ENCODE data around the gene HNRNPA2B1. TPM values are rescaled to one million over a fixed set of nuclear protein-coding genes. Genes with fewer than 3 reads are reported as not detected.

Gene HNRNPA2B1
- total and polyA plus RNA-seq, 2 of the 4 experiments (the other 2 are of a cell fraction) = 49.3 to 515 TPM

GRCh38 chr7:26199301-26200037 is 1.1 kb downstream of the HNRNPA2B1 start:
- peak overlapping the region; percentile 85 for H3K4me2 ChIP-seq (ENCODE audit: low read depth, low read length)
- H3K9ac ChIP-seq (ENCODE audit: low read depth, low read length) = peak overlapping the region; percentile 97
- H2AK9ac ChIP-seq (replicated peaks; ENCODE audit: low read depth, low read length, poor library complexity) = peak overlapping the region; percentile 75
- POLR2A ChIA-PET (ENCODE audit: unreplicated experiment) = interaction anchor here (0.7 to 0.9 kb wide), 2 partner anchors 11 to 190 kb away, joined by 3 read pairs; no protein-coding TSS in a partner anchor
- peak overlapping the region; percentile 29; the same call in 1 of the 2 replicates for H2AK5ac ChIP-seq (ENCODE audit: low read depth, low read length)
- no peaks in the 10 kb centered on the region for H3K9me3 ChIP-seq (ENCODE audit: control insufficient read depth, insufficient read depth, low read length)
- H3K27me3 ChIP-seq (ENCODE audit: control insufficient read depth, insufficient read depth, low read length) = no peaks in the 10 kb centered on the region
- H3K56ac ChIP-seq (ENCODE audit: extremely low read depth, insufficient read depth, low read length) = peak overlapping the region; percentile 98
- no peak overlapping the region for H2AFZ ChIP-seq (replicated peaks; ENCODE audit: low read length, poor library complexity)
- peaks cover 22% of the 10 kb centered on the region for H3K36me3 ChIP-seq (ENCODE audit: control insufficient read depth, insufficient read depth, low read length)
- TSS peak; percentile 24 for BruUV-seq (replicated peaks)
- no peak overlapping the region for H2BK20ac ChIP-seq (ENCODE audit: low read depth, low read length)
- in situ Hi-C loops (cut with MboI; ENCODE audit: low sequenced_read_pairs) (loop anchor here (10.0 to 25.0 kb wide), 5 partner anchors 345 to 945 kb away; partner anchors contain the start of genes HOXA2, HOXA5, HOXA6 and SKAP2), intact Hi-C loops (cut with micrococcal nuclease) (loop anchor here (2.0 to 10.0 kb wide), 8 partner anchors 158 to 1968 kb away; no protein-coding TSS in a partner anchor), dilution Hi-C loops (cut with HindIII; ENCODE audit: low sequenced_read_pairs, unreplicated experiment) (no loop called here)
- H4K8ac ChIP-seq (ENCODE audit: low read depth in 2 of 2, low read length in 2 of 2) = peak overlapping the region; percentile 52 to 90
- H2BK15ac ChIP-seq (ENCODE audit: low read depth, low read length) = no peak overlapping the region
- H3K4ac ChIP-seq (ENCODE audit: low read depth, low read length) = peak overlapping the region; percentile 98
- H3K4me3 ChIP-seq (ENCODE audit: insufficient read depth, low read depth, low read length) = peak overlapping the region; percentile 81
- CTCF ChIA-PET = interaction anchor here (2.1 to 2.7 kb wide), 2 partner anchors 10 to 108 kb away, joined by 7 to 10 read pairs; no protein-coding TSS in a partner anchor
- 0% methylated on average over 6 of the region's 36 CpGs; no CpG with 5 or more reads in 1 of the 2 experiments for WGBS, 2 experiments (ENCODE audit: extremely low coverage in 2 of 2, insufficient read length in 1 of 2)
- no peak overlapping the region for H2BK120ac ChIP-seq (ENCODE audit: low read depth, low read length)
- peak overlapping the region; percentile 93 for H2BK5ac ChIP-seq (ENCODE audit: low read depth, low read length, poor library complexity, severe bottlenecking)
- 0 out of 4 replicates have a peak, but pooled peaks cover under 1 to 3% of the 10 kb centered on the region in 2 experiments for H3K79me1 ChIP-seq (ENCODE audit: low read depth in 1 of 2, low read length in 2 of 2)
- H3K23ac ChIP-seq (ENCODE audit: low read depth, low read length) = peak overlapping the region; percentile 84
- peaks cover 81% of the 10 kb centered on the region for H4K20me1 ChIP-seq (ENCODE audit: insufficient read depth, low read length)
- ATAC-seq (ENCODE audit: low read depth) (no peak), DNase-seq (peak; percentile 54)
- H3K27ac ChIP-seq (ENCODE audit: insufficient read depth, low read length) = peak overlapping the region; percentile 94
- H3K14ac ChIP-seq (replicated peaks; ENCODE audit: low read depth, low read length) = peak overlapping the region; percentile 67
- no peaks in the 10 kb centered on the region for H3K9me1 ChIP-seq (ENCODE audit: insufficient read depth, low read length)
- TF ChIP-seq MXI1 (IDR thresholded peaks at IDR 0.05; ENCODE audit: borderline replicate concordance, low read depth, low read length) (peak; percentile 60; the same call in 1 of the 2 replicates), MAZ (IDR thresholded peaks at IDR 0.05; ENCODE audit: borderline replicate concordance, low read depth, low read length) (no peak)
- H4K5ac ChIP-seq (ENCODE audit: low read depth, low read length) = peak overlapping the region; percentile 82
- H3K4me1 ChIP-seq (ENCODE audit: control insufficient read depth, insufficient read depth, low read length) = peaks cover 2% of the 10 kb centered on the region; the same call in 1 of the 2 replicates
- peak overlapping the region; percentile 20 for H4K91ac ChIP-seq (ENCODE audit: insufficient read depth, low read depth, low read length)
- H3K18ac ChIP-seq (ENCODE audit: low read depth, low read length) = peak overlapping the region; percentile 67

All from IMR-90 (cell line).